ENCODE data around the gene SYNRG. TPM values are rescaled to one million over a fixed set of nuclear protein-coding genes. Genes with fewer than 3 reads are reported as not detected.
"Not testable (repeated sequence)": the region's sequence is repeated elsewhere in the genome, so short reads cannot be mapped to it uniquely, and the experiment has no call there.

The SYNRG gene
- total RNA-seq, 2 experiments from 2014 or later, result 40.4 to 40.5 TPM

DNA sequence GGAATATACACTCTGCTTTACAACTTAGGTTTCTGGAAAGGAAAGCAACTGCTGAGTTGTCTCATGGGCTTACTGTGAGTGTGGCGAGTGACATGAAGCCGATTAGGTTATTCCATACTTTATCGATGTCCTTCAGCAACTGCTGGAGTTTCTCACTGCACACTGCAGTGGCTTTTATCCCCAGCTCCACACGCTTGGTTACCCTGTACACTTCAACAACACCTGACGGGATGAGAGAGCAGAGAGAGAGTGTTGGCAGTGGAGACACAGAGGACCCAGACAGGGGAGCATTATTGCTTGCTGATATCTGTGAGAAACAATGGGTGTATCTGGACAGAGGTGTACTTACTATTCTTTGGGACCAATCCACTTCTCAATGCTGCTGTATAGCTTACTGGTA, 73.3 kb downstream of the SYNRG start:
- Mint-ChIP-seq H3K27me3 (no peaks in the 10 kb centered on the region), H3K4me3 (no peak overlapping the region), H3K9me3 (no peaks in the 10 kb centered on the region), H3K27ac (no peak overlapping the region), H3K36me3 (peaks cover 9% of the 10 kb centered on the region), H3K4me1 (no peaks in the 10 kb centered on the region)
- no peak for DNase-seq

DNA sequence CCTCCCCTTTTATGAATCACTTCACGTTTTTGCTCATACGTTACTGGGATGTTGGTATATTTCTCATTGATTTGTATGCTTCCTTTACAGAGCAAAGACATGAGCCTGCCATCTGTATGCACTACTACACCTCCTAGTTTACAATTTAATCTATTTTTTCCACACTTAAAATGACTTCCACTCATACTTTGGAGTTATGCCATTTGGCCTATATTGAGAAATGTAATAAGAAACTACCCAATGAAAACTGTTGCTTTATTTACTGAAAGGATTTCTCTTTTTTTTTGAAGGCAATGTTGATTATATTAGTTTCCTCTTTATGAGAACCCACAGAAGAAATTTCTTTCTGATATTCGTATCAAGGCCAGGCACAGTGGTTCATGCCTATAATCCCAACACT, 76.5 kb downstream of the SYNRG start:
- peaks cover 14% of the 10 kb centered on the region for H3K36me3 Mint-ChIP-seq
- peaks cover 3% of the 10 kb centered on the region for H3K4me1 Mint-ChIP-seq
- H3K27me3 Mint-ChIP-seq, result no peaks in the 10 kb centered on the region
- H3K4me3 Mint-ChIP-seq, result no peak overlapping the region
- no peak overlapping the region for H3K27ac Mint-ChIP-seq
- DNase-seq, result no peak
- no peaks in the 10 kb centered on the region for H3K9me3 Mint-ChIP-seq

DNA sequence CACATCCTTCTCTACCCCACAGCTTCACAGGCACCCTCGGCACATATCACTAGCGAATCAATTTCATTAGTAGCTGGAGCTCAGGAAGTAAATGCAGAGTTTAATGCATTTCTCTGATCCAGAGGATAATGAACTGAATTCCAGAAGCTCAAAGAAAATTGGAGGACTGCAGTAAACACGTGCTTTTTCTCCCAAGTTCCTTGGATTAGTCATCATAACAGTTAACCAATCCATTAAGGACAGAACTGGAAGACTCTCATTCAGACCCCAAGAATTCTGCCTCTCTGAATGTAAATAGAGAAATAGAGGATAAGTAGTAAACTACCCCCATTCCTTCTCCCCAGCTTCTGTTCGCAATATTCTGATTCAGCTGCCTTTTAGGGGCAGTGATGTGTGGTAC, 78.8 kb downstream of the SYNRG start:
- no peak for DNase-seq
- peaks cover 14% of the 10 kb centered on the region for H3K36me3 Mint-ChIP-seq
- H3K4me3 Mint-ChIP-seq, result no peak overlapping the region
- peak overlapping the region; percentile 28 for H3K27ac Mint-ChIP-seq
- no peaks in the 10 kb centered on the region for H3K27me3 Mint-ChIP-seq
- no peaks in the 10 kb centered on the region for H3K9me3 Mint-ChIP-seq
- peaks cover 5% of the 10 kb centered on the region for H3K4me1 Mint-ChIP-seq

DNA sequence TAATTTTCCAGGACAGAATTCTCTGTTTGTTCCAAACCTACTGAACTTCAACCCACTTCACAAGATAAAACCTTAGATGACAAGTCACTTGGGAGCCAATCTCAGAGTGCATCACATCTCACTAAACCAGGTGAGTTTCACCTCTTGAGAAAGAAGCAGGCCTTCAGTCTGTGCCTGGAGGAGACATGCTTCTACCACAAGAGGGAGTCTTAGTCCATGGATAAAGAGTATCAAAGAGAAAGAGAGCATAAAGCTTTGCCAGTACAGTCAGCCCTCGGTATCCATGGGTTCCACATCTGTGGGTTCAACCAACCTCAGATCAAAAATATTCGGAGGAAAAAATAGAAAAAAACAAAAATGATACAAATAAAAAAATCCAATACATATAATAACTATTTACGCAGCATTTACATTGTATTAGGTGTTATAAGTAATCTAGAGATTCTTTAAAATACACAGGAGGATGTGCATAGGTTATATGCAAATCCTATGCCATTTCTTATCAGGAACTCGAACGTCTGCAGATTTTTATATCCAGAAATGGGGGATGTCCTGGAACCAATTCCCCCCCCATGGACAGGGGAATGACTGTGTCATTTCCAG, 81.9 kb downstream of the SYNRG start:
- H3K4me1 Mint-ChIP-seq, result peaks cover 18% of the 10 kb centered on the region
- DNase-seq, result no peak
- H3K27me3 Mint-ChIP-seq, result no peaks in the 10 kb centered on the region
- H3K27ac Mint-ChIP-seq, result no peak overlapping the region
- no peaks in the 10 kb centered on the region for H3K9me3 Mint-ChIP-seq
- H3K36me3 Mint-ChIP-seq, result peaks cover 19% of the 10 kb centered on the region
- H3K4me3 Mint-ChIP-seq, result no peak overlapping the region

DNA sequence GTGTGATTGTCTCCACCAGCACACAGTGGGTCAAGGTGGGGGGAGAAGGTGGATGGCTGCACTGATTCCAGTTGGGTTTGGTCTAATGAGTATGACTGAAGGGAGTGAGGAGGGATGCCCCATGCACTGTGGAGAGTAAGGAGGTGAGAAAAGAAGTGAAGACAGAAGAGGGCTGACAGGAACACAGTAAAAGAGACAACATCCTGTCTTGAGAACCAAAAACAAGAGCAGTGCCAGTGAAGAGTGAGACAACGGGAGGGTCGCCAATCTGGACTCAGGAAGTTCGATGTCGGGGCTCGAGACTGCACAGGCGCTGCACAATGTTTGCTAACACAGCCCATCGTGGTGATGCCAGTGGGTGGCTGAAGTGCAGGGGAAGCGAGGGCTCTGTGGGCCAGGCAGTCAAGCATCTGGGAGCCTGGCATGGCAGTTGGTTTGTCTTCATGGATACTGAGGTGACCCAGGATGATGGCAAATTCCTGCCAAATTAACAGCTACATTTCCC, 85.5 kb downstream of the SYNRG start:
- peak overlapping the region; percentile 71 for H3K27ac Mint-ChIP-seq
- H3K36me3 Mint-ChIP-seq, result peaks cover 10% of the 10 kb centered on the region
- H3K4me3 Mint-ChIP-seq, result no peak overlapping the region
- DNase-seq, result no peak
- H3K9me3 Mint-ChIP-seq, result no peaks in the 10 kb centered on the region
- H3K27me3 Mint-ChIP-seq, result no peaks in the 10 kb centered on the region
- H3K4me1 Mint-ChIP-seq, result peaks cover 21% of the 10 kb centered on the region

DNA sequence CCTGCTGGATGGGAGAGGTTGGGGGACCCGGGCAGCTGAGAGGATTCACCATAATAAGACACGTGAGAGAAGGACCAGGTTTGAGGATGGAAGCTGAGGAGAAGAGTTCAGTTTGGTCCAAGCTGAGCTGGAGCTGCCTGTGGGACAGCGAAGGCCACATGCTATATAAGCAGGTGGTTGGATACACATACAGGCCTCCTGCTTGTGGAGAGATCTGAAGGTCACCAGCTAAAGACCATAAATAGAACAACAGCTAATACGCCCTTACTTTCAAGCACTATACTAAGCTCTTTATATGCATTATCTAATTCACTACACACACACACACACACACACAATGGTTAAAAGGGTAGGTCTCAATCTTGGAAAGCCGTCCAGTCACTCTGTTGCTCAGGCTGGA, 87.4 kb downstream of the SYNRG start:
- peaks cover 16% of the 10 kb centered on the region for H3K4me1 Mint-ChIP-seq
- H3K9me3 Mint-ChIP-seq, result no peaks in the 10 kb centered on the region
- peaks cover 10% of the 10 kb centered on the region for H3K36me3 Mint-ChIP-seq
- no peaks in the 10 kb centered on the region for H3K27me3 Mint-ChIP-seq
- H3K27ac Mint-ChIP-seq, result no peak overlapping the region
- no peak overlapping the region for H3K4me3 Mint-ChIP-seq
- no peak for DNase-seq

DNA sequence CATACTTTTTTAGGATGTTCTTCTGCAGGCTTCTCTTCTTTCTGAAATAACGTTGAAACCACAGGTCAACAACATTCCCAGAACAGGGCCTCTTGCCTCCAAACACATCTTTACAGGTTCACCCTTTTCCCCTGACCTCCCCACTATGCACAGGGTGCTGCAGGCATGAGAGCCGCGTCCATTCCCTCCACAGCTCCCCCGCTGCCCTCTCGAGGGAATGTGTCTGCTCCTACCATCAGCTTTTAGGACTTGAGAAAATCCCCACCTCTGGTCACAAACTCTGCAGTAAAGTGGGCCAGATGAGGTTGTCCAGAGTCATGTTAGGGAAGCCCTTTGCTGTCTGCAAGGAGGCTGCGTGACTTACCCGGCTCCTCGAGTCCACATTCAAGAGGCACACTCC, 89.0 kb downstream of the SYNRG start:
- no peak overlapping the region for H3K27ac Mint-ChIP-seq
- H3K4me3 Mint-ChIP-seq, result no peak overlapping the region
- no peaks in the 10 kb centered on the region for H3K27me3 Mint-ChIP-seq
- DNase-seq, result no peak
- peaks cover 16% of the 10 kb centered on the region for H3K4me1 Mint-ChIP-seq
- H3K36me3 Mint-ChIP-seq, result peaks cover 10% of the 10 kb centered on the region
- no peaks in the 10 kb centered on the region for H3K9me3 Mint-ChIP-seq

DNA sequence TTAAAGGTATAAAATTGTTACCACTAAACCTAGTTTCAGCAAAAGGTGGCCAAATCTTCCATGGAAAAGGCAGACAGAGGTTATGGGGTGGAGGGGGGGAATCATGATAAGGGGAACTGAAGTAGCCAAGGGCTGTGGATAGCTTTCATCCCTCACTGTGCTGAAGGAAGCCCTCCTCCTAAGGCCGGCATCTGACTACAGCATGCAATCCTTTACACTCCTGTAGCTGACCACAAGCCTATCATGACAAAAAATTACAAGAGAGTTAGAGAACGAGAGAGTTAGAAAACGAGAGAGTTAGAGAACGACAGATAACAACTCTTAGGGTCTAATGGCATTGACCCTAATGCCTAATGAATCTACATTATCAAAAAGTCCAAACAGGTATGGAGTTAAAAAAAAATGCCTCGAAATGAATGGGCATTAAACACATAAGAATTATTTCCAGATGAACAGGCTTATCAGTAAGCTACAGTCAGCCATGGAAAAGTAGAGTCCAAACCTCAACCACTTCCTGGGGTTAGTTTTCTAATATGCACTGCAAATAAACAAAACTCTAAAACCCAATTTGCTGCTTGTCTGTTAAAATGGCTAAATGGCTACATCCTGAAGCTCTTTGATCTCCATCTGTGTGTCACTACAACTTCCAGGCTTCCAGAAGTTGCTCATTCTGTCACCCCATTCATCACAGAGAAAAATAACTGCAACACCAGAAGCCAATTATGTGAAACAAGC, 89.8 kb downstream of the SYNRG start:
- Mint-ChIP-seq H3K9me3 (no peaks in the 10 kb centered on the region), H3K36me3 (peaks cover 10% of the 10 kb centered on the region), H3K4me1 (peaks cover 12% of the 10 kb centered on the region), H3K4me3 (no peak overlapping the region), H3K27me3 (no peaks in the 10 kb centered on the region), H3K27ac (peak overlapping the region; percentile 68)
- no peak for DNase-seq

DNA sequence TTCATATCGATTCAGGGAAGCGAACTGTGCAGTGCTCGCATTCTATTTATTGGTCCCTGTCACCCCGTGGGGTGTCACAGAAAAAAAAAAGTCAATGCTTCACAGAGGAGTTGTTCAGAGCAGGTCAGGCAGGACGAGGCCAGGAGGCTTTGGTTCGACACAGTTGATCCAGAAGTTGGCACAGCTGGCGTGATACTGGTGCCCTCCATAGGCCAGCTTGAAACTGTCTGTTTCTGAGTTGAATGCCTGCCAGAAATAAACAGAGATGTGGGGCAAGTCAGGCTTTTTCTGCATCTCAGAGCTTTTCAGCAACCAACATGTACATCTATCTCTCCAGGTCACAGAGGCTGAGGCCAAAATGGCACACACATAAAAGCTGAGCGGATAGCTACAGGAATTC, 90.4 kb downstream of the SYNRG start:
- no peak overlapping the region for H3K27ac Mint-ChIP-seq
- H3K4me3 Mint-ChIP-seq, result no peak overlapping the region
- peaks cover 9% of the 10 kb centered on the region for H3K4me1 Mint-ChIP-seq
- H3K9me3 Mint-ChIP-seq, result no peaks in the 10 kb centered on the region
- peaks cover 8% of the 10 kb centered on the region for H3K36me3 Mint-ChIP-seq
- DNase-seq, result no peak
- no peaks in the 10 kb centered on the region for H3K27me3 Mint-ChIP-seq

DNA sequence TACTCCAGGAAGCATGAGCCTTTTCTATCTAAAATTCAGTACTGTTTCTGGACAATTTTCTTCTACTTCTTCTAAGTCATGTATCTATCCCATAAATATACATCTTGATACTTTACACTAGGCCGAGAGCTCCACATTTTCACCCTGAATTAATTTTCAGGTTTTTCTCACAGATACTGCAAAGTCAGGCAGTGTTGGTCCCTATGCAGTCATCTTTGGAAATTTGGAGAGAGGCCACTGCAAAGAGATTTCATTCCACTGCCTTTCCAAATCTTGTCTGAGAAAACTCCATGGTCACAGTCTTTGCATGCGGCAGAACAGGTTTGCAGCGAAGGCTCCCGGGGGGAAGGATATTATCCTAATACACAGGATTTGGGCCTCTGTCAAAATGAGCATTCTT, 91.3 kb downstream of the SYNRG start:
- Mint-ChIP-seq H3K36me3 (peaks cover 5% of the 10 kb centered on the region), H3K4me1 (peaks cover 3% of the 10 kb centered on the region), H3K4me3 (no peak overlapping the region), H3K27ac (no peak overlapping the region), H3K9me3 (no peaks in the 10 kb centered on the region), H3K27me3 (no peaks in the 10 kb centered on the region)
- DNase-seq, result no peak

DNA sequence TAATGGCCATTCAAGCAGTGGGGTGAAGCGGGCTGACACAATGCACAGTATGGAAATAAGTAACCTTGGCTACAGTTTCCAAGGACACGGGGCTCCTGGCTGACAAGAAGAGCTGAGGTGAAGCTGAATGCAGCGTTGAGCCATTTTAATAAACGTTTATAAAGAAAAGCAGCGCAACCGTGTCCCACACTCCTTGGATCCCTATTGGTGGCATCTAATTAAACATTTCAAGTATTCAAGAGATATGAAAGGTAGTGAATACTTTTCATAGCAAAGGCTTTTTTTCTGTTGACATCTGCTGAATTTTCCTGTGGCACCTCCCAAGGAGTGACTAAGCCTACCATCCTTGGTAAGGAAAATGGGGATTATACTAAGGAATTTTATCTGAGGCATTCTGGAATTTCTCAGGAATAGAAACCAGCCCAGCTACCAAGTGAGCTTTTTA, 93.1 kb downstream of the SYNRG start:
- H3K36me3 Mint-ChIP-seq, result peaks cover 5% of the 10 kb centered on the region

DNA sequence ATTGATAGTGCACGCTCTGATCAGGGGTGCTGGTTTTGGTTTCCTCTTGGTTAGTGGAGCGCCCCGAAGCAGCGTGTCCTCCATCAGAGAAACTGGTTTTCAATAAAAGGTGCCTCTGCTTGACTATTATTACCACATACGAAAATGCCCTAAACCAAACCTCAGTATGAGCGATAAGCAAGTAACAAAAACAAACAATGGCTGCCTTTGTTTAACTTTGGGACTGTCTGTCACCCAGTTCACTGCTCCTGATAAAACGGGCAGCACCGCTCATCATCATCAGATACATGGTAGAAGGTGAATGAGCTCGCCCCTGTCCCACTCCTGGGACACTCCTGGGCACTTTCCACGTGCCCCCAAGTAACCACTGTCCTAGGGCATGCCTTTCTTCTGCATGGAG, 95.5 kb downstream of the SYNRG start:
- H3K27ac Mint-ChIP-seq, result no peak overlapping the region
- peaks cover 4% of the 10 kb centered on the region for H3K36me3 Mint-ChIP-seq
- H3K4me3 Mint-ChIP-seq, result no peak overlapping the region
- H3K27me3 Mint-ChIP-seq, result no peaks in the 10 kb centered on the region
- H3K4me1 Mint-ChIP-seq, result peaks cover 8% of the 10 kb centered on the region
- no peaks in the 10 kb centered on the region for H3K9me3 Mint-ChIP-seq
- DNase-seq, result no peak

More for the DNA sequence above, 93.1 kb downstream of the SYNRG start:
- no peak overlapping the region for H3K27ac Mint-ChIP-seq
- no peak overlapping the region for H3K4me3 Mint-ChIP-seq
- H3K9me3 Mint-ChIP-seq, result no peaks in the 10 kb centered on the region
- peaks cover 3% of the 10 kb centered on the region for H3K4me1 Mint-ChIP-seq
- no peaks in the 10 kb centered on the region for H3K27me3 Mint-ChIP-seq
- no peak for DNase-seq

DNA sequence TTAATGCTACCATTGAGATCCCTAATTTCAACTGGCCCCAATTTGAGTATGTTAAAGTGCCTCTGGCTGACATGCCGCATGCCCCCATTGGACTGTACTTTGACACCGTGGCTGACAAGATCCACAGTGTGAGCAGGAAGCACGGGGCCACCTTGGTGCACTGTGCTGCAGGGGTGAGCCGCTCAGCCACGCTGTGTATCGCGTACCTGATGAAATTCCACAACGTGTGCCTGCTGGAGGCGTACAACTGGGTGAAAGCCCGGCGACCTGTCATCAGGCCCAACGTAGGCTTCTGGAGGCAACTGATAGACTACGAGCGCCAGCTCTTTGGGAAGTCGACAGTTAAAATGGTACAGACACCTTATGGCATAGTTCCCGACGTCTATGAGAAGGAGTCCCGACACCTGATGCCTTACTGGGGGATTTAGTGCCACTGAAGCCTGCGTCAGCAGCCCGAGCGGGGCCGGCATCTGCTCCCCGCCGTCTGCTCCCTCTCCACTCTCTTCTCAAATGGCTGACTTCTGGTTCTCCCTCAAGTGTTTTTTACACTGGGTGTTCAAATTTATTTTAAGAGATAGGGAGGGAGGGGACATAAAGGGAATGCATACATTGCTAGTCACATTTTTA, 96.7 kb downstream of the SYNRG start:
- peaks cover 8% of the 10 kb centered on the region for H3K4me1 Mint-ChIP-seq
- H3K4me3 Mint-ChIP-seq, result no peak overlapping the region
- no peak for DNase-seq
- peak overlapping the region; percentile 27 for H3K27ac Mint-ChIP-seq
- peaks cover 4% of the 10 kb centered on the region for H3K36me3 Mint-ChIP-seq
- H3K9me3 Mint-ChIP-seq, result no peaks in the 10 kb centered on the region
- no peaks in the 10 kb centered on the region for H3K27me3 Mint-ChIP-seq

DNA sequence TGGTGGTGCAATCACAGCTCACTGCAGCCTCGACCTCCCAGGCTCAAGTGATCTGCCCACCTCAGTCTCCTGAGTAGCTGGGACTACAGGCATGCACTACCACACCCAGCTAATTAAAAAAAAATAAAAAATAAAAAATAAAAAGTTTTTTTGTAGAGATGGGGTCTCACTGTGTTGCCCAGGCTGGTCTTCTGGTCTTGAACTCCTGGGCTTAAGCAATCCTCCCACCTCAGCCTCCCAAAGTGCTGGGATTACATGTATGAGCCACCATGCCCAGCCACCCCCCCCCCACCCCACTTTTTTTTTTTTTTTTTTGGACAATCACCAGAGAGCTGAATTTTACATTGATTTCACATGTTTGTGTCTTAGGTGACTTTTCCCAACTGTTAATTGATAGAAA, 97.6 kb downstream of the SYNRG start:
- not testable (repeated sequence) for DNase-seq, H3K27me3 Mint-ChIP-seq, H3K36me3 Mint-ChIP-seq, H3K4me3 Mint-ChIP-seq, H3K9me3 Mint-ChIP-seq, H3K27ac Mint-ChIP-seq
- peaks cover 11% of the 10 kb centered on the region for H3K4me1 Mint-ChIP-seq

DNA sequence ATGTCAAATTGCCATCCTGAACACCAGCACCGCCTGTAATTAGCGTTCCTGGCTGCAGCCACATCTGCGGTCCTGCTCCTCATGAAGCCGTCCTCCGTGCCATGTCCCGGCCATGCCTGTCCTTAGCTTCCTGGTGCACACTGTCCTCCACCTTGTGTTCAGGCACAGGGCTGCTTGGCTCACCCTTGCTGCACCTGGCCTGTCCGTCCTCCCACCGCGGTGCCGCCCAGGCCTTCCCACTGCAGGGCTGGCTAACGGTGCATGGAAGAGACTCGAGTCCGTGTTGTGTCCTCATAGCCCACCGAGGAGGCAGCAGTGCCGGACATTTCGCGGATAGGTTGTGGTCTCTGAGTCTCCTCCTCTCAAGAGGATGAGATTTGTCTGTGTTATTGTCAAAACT, 99.2 kb downstream of the SYNRG start:
- peaks cover 17% of the 10 kb centered on the region for H3K4me1 Mint-ChIP-seq
- H3K27me3 Mint-ChIP-seq, result no peaks in the 10 kb centered on the region
- DNase-seq, result no peak
- peaks cover 4% of the 10 kb centered on the region for H3K36me3 Mint-ChIP-seq
- no peaks in the 10 kb centered on the region for H3K9me3 Mint-ChIP-seq
- H3K4me3 Mint-ChIP-seq, result no peak overlapping the region
- no peak overlapping the region for H3K27ac Mint-ChIP-seq
